ENCODE measurements around the gene YTHDC2.

DNA sequence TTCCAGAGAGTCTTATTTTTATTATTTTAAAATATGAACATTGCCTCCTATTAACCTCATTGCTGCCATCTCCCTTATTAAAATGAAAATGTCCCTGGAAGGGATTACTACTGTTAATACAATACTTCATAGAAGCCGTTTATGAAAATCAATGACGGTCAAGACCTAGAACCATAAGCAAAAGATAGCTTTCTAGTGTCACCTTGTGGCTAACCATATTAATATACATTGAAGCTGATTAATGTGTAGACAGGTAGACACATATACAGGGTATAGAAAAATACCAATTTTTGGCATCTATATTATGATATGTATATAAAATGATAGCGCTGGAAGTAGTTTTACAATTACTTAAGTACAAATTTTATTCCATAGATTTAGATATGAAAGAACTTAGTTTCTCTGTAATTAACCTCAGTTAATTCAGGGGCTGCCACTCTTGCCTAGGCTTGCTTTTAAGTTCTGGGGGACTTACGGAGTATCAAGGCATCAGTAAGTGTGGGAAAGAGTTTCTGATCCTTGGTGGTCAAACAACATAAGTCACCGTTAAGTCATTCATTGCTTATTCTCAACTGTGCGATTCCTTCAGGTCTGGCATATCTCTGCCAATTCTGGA is 2.5 kb upstream of the YTHDC2 start:
- TF ChIP-seq, protein P1, sequence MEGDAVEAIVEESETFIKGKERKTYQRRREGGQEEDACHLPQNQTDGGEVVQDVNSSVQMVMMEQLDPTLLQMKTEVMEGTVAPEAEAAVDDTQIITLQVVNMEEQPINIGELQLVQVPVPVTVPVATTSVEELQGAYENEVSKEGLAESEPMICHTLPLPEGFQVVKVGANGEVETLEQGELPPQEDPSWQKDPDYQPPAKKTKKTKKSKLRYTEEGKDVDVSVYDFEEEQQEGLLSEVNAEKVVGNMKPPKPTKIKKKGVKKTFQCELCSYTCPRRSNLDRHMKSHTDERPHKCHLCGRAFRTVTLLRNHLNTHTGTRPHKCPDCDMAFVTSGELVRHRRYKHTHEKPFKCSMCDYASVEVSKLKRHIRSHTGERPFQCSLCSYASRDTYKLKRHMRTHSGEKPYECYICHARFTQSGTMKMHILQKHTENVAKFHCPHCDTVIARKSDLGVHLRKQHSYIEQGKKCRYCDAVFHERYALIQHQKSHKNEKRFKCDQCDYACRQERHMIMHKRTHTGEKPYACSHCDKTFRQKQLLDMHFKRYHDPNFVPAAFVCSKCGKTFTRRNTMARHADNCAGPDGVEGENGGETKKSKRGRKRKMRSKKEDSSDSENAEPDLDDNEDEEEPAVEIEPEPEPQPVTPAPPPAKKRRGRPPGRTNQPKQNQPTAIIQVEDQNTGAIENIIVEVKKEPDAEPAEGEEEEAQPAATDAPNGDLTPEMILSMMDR (IDR thresholded peaks at IDR 0.05), result peak in 3 of 5 experiments; percentile 6 to 51 (median 47)
- TF ChIP-seq EP300 (IDR thresholded peaks at IDR 0.05), result no peak
- no peak for TF ChIP-seq POLR2A (IDR thresholded peaks at IDR 0.05)
